Hippocampal formation (tissue), 2 donors: ENCODE results near the gene RSF1.

Experiments
- DNase-seq, 2 donors: peaks; one replicate each; lab custom pipeline; 2025; lab: John Stamatoyannopoulos, UW

The RSF1 gene

DNA sequence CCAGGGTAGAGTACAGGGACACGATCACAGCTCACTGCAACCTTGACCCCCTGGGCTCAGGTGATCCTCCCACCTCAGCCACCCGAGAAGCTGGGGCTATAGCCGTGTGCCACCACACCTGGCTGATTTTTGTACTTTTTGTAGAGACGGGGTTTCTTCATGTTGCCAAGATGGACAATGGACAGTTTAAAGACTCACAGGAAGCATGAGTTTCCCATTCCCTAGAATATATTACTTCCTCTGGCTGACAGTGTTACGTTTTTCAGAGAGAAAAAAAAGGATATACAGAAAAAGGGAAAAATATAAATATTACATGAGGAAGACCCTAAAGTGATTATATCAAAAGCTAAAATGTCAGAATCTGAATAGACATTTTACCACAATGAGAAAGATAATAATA, 72.3 kb downstream of the RSF1 start:
- DNase-seq = no peak

DNA sequence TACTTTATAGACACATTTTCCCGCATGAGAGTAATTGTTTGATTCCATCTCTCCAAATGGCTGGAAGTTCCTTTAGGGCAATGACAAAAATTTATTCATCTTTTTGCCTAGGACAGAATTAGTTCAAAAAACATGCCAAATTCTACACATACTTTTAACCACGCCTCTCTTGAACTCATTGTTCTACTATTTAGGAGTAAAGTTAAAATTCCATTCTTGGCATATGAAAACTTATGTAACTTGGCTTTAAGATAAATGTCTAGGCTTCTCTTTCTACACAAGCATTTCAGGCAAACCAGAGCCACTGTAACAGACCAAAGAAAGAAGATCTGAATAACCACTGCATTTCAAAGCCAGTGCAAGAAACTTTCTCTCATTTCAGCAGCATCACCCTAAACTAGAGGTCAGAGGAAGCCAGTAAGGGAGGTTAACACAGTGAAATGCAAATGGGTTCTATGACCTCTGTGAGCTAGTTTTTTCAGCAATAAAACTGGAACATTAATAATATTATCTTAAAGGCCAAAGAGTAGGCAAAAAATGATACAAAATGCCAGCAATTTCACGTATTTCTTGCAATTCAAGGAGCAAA, 73.0 kb downstream of the RSF1 start:
- DNase-seq = no peak

DNA sequence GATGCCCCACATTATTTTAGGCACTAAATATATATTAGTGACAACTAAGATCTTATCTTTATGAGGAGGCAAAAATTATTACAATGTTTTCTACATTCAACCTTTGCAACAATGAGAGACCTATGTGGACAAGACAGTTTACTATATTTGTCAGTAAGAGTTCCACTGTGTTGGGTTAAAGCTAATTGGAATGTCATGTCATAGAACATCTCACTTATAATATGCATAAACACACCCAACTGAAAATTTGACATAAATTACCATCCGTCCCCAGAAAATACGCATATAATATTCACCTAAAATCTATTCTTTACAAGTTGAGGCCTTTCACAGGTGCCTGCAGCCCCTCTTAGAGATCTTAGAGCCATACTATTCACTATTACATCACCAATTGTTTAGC, 84.0 kb downstream of the RSF1 start:
- DNase-seq = no peak

DNA sequence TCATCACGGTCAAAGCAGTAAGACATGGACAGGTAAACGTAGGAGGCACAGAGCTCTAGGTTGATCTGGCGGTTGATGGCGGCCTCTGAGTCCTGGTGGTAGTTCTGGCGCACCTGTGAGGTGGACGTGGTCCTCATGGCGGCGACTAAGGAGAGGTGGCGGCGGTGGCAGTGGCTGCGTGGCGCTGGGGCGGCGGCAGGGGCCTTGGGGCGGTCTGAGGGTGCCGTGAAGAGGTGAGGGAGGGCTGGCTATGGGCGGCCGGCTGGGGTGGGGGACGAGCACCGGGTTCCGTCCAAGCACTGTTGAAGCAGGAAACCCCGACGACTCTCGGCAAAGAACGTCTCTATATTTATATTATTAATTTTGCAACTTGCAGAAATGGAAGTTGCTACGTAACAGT, 85.6 kb downstream of the RSF1 start:
- DNase-seq = no peak

DNA sequence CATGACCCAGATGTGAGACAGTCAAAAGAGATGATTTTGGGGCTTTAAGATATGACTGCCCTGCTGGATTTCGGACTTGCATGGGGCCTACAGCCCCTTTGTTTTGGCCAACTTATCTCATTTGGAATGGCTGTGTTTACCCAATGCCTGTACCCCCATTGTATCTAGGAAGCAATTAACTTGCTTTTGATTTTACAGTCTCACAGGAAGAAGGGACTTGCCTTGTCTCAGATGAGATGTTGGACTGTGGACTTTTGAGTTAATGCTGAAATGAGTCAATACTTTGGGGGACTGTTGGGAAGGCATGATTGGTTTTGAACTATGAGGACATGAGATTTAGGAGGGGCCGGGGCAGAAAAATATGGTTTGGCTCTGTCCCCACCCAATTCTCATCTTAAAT, 88.4 kb downstream of the RSF1 start:
- no peak for DNase-seq

DNA sequence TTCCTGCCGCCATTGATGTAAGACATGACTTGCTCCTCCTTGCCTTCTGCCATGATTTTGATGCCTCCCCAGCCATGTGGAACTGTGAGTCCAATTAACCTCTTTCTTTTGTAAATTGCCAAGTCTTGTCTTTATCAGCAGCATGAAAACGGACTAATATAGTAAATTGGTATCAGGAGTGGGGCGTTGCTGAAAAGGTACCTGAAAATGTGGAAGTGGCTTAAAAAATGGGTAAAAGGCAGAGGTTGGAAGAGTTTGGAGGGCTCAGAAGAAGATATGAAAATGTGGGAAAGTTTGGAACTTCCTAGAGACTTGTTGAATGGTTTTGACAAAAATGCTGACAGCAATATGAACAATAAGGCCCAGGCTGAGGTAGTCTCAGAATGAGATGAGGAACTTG, 89.7 kb downstream of the RSF1 start:
- DNase-seq = no peak

DNA sequence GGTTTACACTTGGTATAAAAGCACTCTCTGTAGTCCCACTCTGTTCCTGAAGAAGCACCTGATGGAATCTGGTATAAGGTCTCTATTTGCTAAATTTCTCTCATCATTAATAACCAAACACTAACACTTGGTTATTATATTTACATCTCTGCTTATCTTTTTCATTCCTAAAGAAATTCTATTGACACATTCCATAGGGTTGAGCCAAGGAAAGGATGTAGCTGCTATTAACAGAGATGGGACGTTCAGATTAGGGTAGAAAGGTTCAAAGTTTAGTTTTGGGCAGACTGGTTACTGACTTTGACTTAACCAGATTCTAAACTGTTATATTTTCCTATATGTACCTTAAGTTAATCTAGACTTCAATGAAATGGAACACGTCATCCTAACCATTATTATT, 91.5 kb downstream of the RSF1 start:
- no peak for DNase-seq

DNA sequence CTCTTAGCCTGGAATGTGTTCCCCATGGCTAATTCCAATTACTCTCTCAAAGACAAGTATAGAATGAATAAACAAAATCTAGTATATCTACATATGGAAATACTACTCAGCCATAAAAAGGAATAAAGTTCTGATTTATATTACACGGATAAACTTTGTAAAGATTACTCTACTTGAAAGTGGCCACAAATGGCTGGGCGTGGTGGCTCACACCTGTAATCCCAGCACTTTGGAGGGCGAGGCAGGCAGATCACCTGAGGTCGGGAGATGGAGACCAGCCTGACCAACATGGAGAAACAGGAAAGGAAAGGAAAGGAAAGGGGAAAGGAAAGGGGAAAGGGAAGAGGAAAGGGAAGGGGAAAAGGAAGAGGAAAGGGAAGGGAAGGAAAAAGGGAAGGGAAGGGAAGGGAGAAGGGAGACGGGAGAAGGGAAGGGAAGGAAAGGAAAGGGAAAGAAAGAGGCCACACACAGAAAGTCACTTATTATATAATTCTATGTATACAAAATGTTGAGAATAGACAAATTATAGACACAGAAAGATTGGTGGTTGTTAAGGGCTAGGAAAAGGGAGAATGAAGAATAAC, 92.2 kb downstream of the RSF1 start:
- DNase-seq = no peak

DNA sequence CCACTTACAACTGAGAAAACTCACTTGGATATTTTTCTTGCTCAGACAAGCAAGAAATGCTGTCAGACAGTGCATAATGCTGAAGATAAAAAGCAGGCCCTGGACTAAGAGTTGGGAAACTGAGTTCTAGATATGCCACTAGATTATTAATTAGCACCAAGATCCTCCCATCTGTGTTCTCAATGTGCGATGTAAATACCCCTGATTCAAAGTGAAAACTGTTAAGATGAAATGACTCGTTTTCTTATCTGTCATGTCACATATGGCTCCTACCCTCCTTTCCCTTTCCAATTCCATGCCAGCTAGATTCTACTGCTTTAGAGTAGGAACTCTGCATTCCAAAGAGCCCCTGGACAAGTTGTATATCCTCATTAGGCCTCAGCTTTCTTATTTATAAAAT, 94.0 kb downstream of the RSF1 start:
- no peak for DNase-seq

DNA sequence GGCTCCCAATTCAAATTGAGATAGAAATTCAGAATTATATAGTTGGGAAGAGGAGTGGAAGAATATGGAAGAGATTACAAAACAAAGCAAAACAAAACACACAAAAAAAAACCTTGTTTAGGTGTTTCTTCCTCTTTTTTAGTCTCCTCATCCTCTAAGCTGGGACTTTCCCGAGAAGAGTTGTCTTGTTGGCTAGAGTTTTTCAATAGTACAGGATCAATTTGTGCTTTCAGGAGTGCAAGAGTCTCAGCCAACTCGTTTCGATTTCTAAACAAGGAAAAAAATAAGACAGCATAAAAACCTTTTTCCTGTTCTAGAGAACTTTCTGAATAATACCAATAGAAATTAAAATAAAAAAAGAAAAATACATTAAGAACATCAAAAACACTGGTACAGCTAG, 95.1 kb downstream of the RSF1 start:
- DNase-seq = no peak

DNA sequence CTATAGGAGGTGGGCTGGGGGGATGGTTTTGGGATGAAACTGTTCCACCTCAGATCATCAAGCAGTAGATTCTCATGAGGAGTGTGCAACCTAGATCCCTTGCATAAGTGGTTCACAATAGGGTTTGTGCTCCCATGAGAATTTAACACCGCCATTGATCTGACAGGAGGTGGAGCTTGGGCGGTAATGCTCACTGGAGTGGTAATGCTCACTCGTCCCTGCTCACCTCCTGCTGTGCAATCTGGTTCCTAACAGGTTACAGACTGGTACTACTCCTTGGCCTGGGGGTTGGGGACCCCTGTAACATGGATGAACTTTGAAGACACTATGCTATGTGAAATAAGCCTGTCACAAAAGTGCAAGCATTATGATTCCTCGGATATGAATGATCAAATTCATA, 95.9 kb downstream of the RSF1 start:
- DNase-seq = no peak

DNA sequence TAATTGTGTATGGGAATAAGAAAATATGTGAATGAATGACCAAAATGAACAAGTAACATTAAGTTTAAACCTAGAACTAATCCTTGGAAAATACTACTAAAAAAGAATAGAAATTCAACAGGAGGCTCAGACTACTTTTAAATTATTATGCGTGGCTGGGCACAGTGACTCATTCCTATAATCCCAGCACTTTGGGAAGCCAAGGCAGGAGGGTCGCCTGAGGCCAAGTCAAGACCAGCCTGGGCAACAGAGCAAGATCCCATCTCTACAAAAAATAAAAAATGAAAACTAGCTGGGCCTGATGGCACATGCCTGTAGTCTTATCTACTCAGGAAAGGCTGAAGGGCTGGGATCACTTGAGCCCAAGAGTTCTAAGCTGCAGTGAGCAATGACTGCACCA, 97.5 kb downstream of the RSF1 start:
- DNase-seq = no peak

DNA sequence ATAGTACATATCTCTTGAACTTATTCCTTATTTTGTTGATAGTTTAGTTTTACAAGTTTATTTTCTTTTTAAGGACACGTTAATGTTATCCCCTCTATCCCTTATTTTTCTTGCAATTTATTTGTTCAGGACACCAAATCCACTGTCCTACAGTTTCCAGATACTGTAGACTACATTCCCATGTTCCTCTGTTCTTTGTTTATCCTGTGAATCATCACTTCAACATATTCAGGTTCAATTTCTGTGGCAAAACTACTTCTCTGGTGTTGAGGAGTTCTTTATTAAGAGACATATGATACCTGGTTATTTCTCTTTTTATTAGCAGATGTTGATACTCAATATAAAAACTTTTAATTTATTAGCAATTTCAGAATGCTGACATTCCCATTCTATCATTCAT, 110.2 kb downstream of the RSF1 start:
- no peak for DNase-seq

DNA sequence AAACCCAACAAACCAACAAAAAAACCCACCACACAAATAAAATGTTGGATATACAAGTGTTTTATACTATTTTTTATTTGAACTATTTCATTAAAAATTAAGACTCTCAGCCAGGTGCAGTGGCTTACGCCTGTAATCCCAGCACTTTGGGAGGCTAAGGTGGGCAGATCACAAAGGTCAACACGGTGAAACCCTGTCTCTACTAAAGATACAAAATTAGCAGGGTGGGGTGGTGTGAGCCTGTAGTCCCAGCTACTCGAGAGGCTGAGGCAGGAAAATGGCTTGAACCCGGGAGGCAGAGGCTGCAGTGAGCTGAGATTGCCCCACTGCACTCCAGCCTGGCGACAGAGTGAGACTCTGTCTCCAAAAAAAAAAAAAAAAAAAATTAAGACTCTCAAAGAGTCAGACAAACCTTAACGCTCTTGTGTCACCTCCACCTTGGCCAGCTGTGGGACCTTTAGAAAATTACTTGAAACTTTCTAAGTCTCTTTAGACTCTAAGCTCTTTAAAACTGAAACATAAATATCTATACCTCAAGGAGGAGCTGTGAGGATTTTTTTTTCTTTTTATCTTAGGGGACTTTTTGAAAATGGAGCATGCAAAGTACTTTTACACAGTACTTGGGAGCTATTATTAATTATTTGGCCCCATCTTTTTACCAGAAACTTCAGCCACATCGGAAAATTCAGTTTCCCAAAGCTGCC, 114.5 kb downstream of the RSF1 start:
- no peak for DNase-seq

DNA sequence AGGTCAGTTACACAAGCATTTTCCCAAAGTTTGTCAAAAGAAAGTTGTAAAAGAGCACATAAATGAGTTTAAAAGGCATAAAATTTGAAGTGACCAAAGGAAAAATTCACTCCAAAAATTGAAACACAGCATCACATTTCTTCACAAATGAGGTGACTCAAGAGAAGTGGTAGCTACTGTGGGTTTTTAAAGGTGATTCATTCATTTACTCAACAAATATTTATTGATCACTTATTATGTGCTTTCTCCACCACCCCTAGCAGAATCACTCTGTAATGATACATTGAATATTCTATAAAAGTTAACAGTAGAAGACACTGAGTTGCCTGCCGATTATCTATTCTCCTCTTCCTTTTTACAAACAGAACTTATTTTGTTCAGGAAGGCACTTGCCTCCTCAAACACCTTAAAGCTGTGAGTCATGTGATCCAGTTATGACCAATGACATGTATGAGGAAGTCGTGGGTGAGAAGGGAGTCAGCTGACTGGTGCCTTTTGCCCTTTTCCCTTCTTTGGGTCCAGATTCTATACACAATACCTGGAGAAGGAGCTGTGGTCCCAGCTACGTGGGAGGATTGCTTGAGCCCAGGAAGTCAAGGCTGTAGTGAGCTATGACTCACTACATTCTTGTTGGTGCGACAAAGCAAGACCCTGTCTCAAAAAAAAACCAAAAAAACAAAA, 115.2 kb downstream of the RSF1 start:
- DNase-seq = no peak

DNA sequence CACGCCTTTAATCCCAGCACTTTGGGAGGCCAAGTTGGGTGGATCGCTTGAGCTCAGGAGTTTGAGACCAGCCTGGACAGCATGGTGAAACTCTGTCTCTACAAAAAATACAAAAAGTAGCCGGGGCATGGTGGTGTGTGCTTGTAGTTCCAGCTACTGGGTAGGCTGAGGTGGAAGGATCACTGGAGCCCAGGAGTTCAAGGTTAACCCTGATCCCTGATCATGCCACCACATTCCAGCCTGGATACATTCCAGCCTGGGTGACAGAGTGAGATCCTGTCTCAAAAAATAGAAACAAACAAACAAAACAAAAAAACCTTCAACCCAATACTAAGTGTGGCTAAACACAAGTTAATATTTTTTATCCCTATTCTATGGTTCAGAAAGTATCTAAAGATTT, 116.5 kb downstream of the RSF1 start:
- DNase-seq = no peak

DNA sequence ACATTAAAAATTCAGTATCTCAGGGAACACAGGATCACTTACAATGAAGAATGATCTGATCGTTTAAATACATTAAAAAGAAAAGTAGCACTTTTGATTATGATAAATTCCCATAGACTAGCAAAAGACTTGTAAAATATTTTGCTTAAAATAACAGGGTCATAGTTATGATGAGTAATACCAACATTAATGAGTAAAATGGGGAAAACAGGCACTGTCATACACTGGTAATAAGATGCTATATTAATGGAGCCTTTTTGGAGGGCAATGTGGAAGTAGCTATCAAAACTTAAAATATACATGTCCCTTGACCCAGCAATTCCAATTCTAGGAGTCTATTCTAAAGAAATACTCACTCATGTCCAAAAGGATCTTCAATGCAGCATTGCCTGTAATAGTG, 121.1 kb downstream of the RSF1 start:
- DNase-seq = no peak

DNA sequence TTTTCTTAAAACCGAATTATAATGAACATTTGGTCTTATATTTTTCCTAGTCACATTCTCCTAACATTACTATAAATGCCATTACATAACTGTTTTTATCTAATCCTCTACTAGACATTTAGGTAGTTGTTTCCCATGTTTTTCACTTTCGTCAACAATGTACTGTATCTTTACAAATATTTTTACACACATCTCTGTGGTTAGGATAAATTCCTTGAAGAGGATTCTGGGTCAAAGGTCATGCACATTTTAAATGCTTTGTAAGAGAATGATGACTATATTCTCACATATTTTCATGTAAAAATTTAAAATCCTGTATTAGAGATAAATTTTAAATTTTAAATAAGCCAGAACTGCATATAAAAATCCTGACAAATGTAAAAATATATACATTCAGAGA, 121.6 kb downstream of the RSF1 start:
- no peak for DNase-seq

DNA sequence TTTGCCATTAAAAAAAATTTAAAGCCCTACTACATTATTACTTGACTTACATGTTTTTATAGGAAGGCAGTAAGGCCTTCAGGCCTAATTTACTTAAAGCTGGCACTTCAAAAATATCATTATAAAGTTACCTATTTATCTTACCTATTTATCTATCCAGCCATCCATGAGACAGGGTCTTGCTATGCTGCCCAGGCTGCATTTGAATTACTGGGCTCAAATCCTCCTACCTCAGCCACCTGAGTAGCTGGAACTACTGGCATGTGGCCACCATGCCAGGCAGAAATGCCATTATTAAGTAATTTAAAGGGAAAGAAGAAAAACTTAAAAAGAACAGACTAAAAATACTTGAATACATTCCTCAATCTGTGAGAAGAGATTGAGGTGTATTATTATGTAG, 122.7 kb downstream of the RSF1 start:
- no peak for DNase-seq

DNA sequence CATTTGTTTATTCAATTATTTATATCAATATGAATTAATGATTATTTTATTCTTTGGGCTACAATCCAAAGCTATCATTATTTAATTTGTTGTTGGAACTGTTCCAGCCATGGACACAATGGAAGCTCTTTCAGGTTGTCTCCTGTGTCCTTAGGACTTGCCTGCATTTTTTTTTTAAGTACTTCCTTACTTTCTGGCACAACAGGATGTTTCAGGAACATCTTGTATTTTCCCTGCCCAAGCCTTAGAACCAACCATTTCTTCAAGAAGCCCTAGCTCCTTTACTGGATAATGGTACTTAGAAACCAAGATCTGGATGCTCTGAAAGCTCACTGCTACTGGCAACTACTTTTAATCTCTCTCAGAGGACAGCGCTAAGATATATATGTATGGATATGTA, 125.1 kb downstream of the RSF1 start:
- no peak for DNase-seq

DNA sequence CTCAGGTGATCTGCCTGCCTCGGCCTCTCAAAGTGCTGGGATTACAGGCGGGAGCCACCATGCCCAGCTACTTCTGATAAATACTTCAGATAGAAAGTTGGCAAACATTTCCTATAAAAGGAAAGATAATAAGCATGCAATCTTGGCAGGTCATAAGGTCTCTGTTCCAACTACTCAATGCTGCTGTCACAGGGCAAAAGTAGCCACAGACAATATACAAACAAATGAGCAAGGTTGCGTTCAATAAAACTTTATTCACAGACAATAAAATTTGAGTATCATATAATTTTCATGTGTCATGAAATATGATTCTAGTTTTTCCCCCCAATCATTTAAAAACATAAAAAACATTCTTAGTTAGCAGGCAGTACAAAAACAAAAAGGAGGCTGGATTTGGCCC, 129.9 kb downstream of the RSF1 start:
- DNase-seq = no peak

DNA sequence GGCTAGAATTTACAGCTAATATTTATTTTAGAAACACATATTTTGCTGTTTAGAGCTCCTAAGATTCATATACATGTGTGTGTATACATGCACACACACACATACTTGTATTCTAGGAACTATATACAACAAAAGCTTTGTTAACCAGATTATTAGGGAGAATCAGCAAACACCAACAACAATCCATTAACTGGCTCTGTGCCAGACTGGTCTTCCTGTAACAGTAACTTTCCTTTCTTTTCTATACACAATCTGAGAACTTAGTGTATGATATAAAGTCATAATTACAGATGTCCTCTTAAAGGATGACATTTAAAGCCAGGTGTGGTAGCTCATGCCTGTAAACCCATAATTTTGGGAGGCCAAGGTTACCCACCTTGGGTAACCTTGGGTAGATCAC, 133.4 kb downstream of the RSF1 start:
- DNase-seq = no peak

DNA sequence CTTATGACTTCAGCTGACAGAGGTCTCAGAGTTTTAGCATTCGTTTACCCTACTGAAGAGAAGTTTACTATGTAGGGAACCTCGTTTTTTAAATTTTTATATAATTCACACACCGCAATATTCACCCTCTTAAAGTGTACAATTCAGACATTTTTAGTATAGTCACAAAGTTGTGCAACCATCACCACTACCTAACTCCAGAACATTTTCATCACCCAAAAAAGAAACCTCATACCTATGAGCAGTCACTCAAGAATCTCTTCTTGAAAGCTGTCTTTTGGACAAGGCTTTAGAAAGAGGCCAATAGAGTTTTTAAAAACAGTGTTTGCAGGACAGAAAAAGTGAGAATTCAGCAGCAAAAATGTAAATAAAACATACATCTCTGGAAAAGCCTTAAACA, 143.4 kb downstream of the RSF1 start:
- DNase-seq = no peak
